ENCODE measurements around the gene CES5A.

DNA sequence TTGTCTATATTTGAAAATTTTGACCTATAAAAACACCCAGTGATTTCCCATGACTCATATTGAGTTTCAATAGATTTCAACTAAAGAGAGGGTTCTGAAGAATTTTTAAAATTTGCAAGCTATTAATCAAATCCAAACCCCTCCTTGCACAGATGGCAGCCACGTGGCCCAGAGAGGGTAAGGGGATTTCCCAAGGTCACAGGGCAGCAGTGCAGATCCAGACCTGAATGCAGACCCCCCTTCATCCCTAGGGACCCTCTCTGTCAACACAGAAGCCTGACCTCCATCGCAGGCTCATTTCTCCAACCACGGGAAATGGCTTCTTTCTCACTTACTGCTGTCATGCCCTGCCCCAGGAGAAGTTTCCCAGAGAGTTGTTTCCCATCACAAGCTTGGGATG lies 24.7 kb upstream of the CES5A start:
- TF ChIP-seq YY1 (IDR thresholded peaks at IDR 0.05; ENCODE audit: insufficient read depth, insufficient read length) (no peak), SUZ12 (IDR thresholded peaks at IDR 0.05; ENCODE audit: extremely low read depth, insufficient read depth, insufficient read length) (no peak), ZNF274 (IDR thresholded peaks at IDR 0.05; ENCODE audit: low read depth, low read length) (no peak)
